Activated B cell treated with CpG ODN at 0.5 μM for 24 hours (primary cell): Measurements from ENCODE around the gene ZCRB1. TPM values are rescaled to one million over a fixed set of nuclear protein-coding genes. Genes with fewer than 3 reads are reported as not detected.
"Not testable (repeated sequence)": the region's sequence is repeated elsewhere in the genome, so short reads cannot be mapped to it uniquely, and the experiment has no call there.

Source experiments
- ATAC-seq: fragments of 200-7000 bp; cut with Tn5 transposase; one replicate; pipeline ENCODE4 v1.10.0; 2021; ENCODE audit warnings: low read depth, mild to moderate bottlenecking, moderate library complexity
- CTCF ChIA-PET: fragments of 350-600 bp; sonication (Branson Sonifier 250); formaldehyde crosslinking; loops from one replicate; lab custom pipeline; 2021; ENCODE audit warnings: antibody characterized with exemption; lab: Charles Lee
- POLR2A ChIA-PET: fragments of 350-600 bp; sonication (Branson Sonifier 250); formaldehyde crosslinking; loops from one replicate; lab custom pipeline; 2021; ENCODE audit warnings: antibody characterized with exemption; lab: Charles Lee
- DNase-seq: peaks from one replicate; pipeline ENCODE4 v3.0.0; 2022
- H3K27ac Mint-ChIP-seq: one replicate; pipeline ENCODE4 v1.8.0; 2020; ENCODE audit warnings: mixed read lengths
- H3K27me3 Mint-ChIP-seq: one replicate; pipeline ENCODE4 v1.8.0; 2021; ENCODE audit warnings: mixed read lengths
- H3K36me3 Mint-ChIP-seq: one replicate; pipeline ENCODE4 v1.8.0; 2021; ENCODE audit warnings: low read depth, mixed read lengths
- H3K4me1 Mint-ChIP-seq: one replicate; pipeline ENCODE4 v1.8.0; 2021; ENCODE audit warnings: mixed read lengths
- H3K4me3 Mint-ChIP-seq: one replicate; pipeline ENCODE4 v1.8.0; 2020; ENCODE audit warnings: mild to moderate bottlenecking, mixed read lengths
- H3K9me3 Mint-ChIP-seq: one replicate; pipeline ENCODE4 v1.8.0; 2020; ENCODE audit warnings: mixed read lengths
- intact Hi-C: fragments of 100-400 bp; cut with micrococcal nuclease; formaldehyde crosslinking; loops from one replicate; pipeline ENCODE4 v1.15.1; 2024
- total RNA-seq: library from RNA; stranded (reverse); gene quantifications from 2 replicates; pipeline ENCODE4 v1.2.3, GENCODE V29; 2022
- TF ChIP-seq, protein P1 (sequence below): fragments of 200-600 bp; IDR thresholded peaks from one replicate; pipeline ENCODE4 v1.8.0; 2022; ENCODE audit warnings: antibody characterized with exemption, mild to moderate bottlenecking

The ZCRB1 gene
- total RNA-seq, 1 donor from 2014 or later: 37.6 TPM

DNA sequence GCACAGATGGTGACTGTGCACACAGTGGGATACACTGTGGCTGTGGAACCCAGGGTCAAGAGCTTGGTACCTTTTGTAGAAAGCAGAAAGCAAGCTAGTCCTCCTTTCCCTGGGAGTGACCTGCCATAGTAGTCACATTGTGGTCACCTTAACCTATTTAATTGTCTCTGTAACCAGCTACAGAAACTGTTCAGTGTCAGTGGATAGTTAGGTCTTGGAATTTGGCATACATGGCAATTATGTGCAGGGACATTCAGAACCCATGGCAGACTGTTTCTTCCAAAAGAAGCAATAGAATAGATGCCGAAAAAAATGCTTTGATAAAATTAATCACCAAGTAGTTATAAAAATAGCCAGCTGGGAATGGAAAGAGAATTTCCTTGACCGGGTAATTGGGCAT lies 30.4 kb upstream of the ZCRB1 start:
- TF ChIP-seq, protein P1, sequence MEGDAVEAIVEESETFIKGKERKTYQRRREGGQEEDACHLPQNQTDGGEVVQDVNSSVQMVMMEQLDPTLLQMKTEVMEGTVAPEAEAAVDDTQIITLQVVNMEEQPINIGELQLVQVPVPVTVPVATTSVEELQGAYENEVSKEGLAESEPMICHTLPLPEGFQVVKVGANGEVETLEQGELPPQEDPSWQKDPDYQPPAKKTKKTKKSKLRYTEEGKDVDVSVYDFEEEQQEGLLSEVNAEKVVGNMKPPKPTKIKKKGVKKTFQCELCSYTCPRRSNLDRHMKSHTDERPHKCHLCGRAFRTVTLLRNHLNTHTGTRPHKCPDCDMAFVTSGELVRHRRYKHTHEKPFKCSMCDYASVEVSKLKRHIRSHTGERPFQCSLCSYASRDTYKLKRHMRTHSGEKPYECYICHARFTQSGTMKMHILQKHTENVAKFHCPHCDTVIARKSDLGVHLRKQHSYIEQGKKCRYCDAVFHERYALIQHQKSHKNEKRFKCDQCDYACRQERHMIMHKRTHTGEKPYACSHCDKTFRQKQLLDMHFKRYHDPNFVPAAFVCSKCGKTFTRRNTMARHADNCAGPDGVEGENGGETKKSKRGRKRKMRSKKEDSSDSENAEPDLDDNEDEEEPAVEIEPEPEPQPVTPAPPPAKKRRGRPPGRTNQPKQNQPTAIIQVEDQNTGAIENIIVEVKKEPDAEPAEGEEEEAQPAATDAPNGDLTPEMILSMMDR: no peak
- ChIA-PET CTCF (no interaction called here), POLR2A (no interaction called here)
- DNase-seq: no peak
- Mint-ChIP-seq H3K36me3 (peaks cover 38% of the 10 kb centered on the region), H3K27ac (no peak overlapping the region), H3K9me3 (no peaks in the 10 kb centered on the region), H3K27me3 (no peaks in the 10 kb centered on the region), H3K4me3 (no peak overlapping the region), H3K4me1 (peaks cover 16% of the 10 kb centered on the region)
- no peak for ATAC-seq
- intact Hi-C loops: no loop called here

DNA sequence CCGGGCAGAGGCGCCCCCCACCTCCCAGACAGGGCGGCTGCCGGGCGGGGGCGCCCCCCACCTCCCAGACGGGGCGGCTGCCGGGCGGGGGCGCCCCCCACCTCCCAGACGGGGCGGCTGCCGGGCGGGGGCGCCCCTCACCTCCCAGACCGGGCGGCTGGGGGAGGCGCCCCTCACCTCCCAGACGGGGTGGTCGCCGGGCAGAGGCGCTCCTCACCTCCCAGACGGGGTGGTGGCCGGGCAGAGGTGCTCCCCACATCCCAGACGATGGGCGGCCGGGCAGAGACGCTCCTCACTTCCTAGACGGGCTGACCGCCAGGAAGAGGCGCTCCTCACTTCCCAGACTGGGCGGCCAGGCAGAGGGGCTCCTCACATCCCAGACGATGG lies 24.1 kb upstream of the ZCRB1 start:
- POLR2A ChIA-PET, DNase-seq, H3K27ac Mint-ChIP-seq, intact Hi-C loops, ATAC-seq, CTCF ChIA-PET, H3K4me3 Mint-ChIP-seq, H3K27me3 Mint-ChIP-seq, H3K9me3 Mint-ChIP-seq: not testable (repeated sequence)
- peaks cover 18% of the 10 kb centered on the region for H3K4me1 Mint-ChIP-seq
- H3K36me3 Mint-ChIP-seq: peaks cover 26% of the 10 kb centered on the region

DNA sequence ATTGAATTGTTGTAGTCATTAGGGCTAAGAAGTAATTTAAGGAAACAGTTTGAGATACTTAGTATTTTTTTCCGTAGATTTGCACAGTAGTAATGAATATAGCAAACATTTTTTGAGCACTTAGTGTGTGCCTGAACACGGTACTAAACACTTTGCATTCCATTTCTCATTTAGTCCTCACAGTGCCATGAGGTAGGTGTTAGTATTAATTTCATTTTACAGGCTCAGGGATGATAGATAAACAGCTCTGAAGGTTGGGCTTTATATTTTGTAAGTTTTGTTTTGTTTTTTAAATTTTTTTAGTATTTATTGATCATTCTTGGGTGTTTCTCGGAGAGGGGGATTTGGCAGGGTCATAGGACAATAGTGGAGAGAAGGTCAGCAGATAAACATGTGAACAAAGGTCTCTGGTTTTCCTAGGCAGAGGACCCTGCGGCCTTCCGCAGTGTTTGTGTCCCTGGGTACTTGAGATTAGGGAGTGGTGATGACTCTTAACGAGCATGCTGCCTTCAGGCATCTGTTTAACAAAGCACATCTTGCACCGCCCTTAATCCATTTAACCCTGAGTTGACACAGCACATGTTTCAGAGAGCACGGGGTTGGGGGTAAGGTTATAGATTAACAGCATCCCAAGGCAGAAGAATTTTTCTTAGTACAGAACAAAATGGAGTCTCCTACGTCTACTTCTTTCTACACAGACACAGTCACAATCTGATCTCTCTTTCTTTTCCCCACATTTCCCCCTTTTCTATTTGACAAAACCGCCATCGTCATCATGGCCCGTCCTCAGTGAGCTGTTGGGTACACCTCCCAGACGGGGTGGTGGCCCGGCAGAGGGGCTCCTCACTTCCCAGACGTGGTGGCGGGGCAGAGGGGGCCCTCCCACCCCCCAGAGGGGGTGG lies 23.5 kb upstream of the ZCRB1 start:
- intact Hi-C loops: loop anchor here (5.0 kb wide), 1 partner anchor 33 kb away; no protein-coding TSS in a partner anchor
- DNase-seq, CTCF ChIA-PET, POLR2A ChIA-PET, H3K9me3 Mint-ChIP-seq, H3K27ac Mint-ChIP-seq, H3K27me3 Mint-ChIP-seq, ATAC-seq, H3K4me3 Mint-ChIP-seq: not testable (repeated sequence)
- Mint-ChIP-seq H3K36me3 (peaks cover 27% of the 10 kb centered on the region), H3K4me1 (peaks cover 19% of the 10 kb centered on the region)

DNA sequence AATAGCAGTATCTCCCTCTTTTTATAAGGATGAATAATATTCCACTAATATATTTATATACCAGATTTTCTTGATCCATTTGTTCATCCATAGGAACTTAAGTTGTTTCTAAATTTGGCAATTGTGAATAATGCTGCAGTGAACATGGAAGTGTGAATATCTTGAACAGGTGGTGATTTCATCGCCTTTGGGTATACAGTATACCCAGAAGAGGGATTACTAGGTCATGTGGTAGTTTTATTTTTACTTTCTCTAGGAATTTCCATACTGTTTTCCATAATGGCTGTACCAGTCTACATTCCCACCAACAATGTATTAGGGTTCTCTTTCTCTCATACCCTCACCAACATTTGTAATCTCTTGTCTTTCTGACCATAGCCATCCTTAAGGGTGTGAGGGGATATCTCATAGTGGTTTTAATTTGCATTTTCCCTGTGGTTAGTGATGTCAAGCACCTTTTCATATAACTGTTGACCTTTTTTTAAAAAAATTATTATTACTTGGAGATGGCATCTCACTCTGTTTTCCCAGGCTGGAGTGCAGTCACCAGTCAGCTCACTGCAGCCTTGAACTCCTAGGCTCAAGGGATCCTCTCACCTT lies 20.6 kb upstream of the ZCRB1 start:
- POLR2A ChIA-PET: no interaction called here
- H3K4me1 Mint-ChIP-seq: peaks cover 28% of the 10 kb centered on the region
- DNase-seq (no peak), ATAC-seq (no peak)
- H3K27me3 Mint-ChIP-seq: no peaks in the 10 kb centered on the region
- H3K36me3 Mint-ChIP-seq: peaks cover 32% of the 10 kb centered on the region
- H3K27ac Mint-ChIP-seq: no peak overlapping the region
- intact Hi-C loops: loop anchor here (2.0 to 5.0 kb wide), 2 partner anchors 20 to 36 kb away; partner anchors contain the start of genes PPHLN1 and ZCRB1
- CTCF ChIA-PET: no interaction called here
- no peaks in the 10 kb centered on the region for H3K9me3 Mint-ChIP-seq
- TF ChIP-seq, protein P1: no peak
- H3K4me3 Mint-ChIP-seq: no peak overlapping the region

DNA sequence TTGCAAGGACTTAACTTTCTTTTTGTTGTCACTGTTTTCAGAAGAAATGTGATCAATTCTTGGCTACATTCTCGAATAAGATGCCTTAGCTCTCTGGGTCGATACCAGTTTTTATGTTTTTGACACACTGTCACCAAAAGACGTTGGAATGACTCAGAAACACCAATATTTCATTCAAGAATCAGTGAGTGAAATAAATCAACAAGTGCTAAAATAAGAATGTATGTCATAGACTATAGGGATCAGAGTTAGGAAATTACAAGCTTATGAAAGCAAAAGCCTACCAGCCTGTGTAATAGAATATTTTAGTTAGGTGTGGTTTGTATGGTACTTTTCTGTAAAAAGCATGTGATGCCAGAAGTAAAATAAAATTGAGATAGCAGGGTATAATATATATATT lies 17.8 kb upstream of the ZCRB1 start:
- no peak overlapping the region for H3K27ac Mint-ChIP-seq
- H3K9me3 Mint-ChIP-seq: no peaks in the 10 kb centered on the region
- peaks cover 38% of the 10 kb centered on the region for H3K36me3 Mint-ChIP-seq
- POLR2A ChIA-PET: no interaction called here
- intact Hi-C loops: loop anchor here (2.0 kb wide), 1 partner anchor 17 kb away; no protein-coding TSS in a partner anchor
- DNase-seq (no peak), ATAC-seq (no peak)
- peaks cover 32% of the 10 kb centered on the region for H3K4me1 Mint-ChIP-seq
- no peaks in the 10 kb centered on the region for H3K27me3 Mint-ChIP-seq
- CTCF ChIA-PET: no interaction called here
- TF ChIP-seq, protein P1: no peak
- H3K4me3 Mint-ChIP-seq: no peak overlapping the region

DNA sequence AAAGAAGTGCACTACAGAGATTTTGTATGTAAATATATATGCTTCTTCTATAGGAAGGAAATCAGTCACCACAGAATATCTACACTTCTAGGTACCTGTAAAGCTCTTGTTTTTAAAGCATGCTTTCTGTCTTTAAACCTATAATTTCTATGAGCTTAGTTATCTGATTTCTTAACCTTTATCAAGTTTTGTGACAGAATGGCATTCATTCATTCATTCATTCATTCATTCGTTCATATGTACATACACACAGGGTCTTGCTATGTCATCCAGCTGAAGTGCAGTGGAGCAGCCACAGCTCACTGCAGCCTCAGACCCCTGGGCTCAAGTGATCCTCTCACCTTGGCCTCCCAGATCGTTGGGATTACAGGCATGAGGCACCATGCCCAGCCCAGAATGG lies 16.1 kb upstream of the ZCRB1 start:
- H3K27me3 Mint-ChIP-seq: no peaks in the 10 kb centered on the region
- ATAC-seq (no peak), DNase-seq (no peak)
- H3K27ac Mint-ChIP-seq: no peak overlapping the region
- intact Hi-C loops: no loop called here
- ChIA-PET CTCF (interaction anchor here (0.9 kb wide), 1 partner anchor 30 kb away, joined by 3 read pairs; no protein-coding TSS in a partner anchor), POLR2A (no interaction called here)
- no peaks in the 10 kb centered on the region for H3K9me3 Mint-ChIP-seq
- TF ChIP-seq, protein P1: no peak
- H3K4me1 Mint-ChIP-seq: peaks cover 31% of the 10 kb centered on the region
- H3K4me3 Mint-ChIP-seq: no peak overlapping the region
- peaks cover 47% of the 10 kb centered on the region for H3K36me3 Mint-ChIP-seq
